Measurements from ENCODE around the gene CNKSR1.

- TF ChIP-seq POLR2A (IDR thresholded peaks at IDR 0.05) = no peak
- no peak for TF ChIP-seq CTCF (IDR thresholded peaks at IDR 0.05)
These were observed 20.8 kb upstream of the CNKSR1 start for GRCh38 chr1:26156285-26157038.

Measured in lower leg skin (tissue), 3 donors.